Fibroblast of gingiva (primary cell): ENCODE measurements around the gene CAPN12.

Experiments
- DNase-seq: peaks from one replicate; pipeline ENCODE4 v3.0.0-alpha.2; 2011; ENCODE audit warnings: low read depth

CAPN12 gene

DNA sequence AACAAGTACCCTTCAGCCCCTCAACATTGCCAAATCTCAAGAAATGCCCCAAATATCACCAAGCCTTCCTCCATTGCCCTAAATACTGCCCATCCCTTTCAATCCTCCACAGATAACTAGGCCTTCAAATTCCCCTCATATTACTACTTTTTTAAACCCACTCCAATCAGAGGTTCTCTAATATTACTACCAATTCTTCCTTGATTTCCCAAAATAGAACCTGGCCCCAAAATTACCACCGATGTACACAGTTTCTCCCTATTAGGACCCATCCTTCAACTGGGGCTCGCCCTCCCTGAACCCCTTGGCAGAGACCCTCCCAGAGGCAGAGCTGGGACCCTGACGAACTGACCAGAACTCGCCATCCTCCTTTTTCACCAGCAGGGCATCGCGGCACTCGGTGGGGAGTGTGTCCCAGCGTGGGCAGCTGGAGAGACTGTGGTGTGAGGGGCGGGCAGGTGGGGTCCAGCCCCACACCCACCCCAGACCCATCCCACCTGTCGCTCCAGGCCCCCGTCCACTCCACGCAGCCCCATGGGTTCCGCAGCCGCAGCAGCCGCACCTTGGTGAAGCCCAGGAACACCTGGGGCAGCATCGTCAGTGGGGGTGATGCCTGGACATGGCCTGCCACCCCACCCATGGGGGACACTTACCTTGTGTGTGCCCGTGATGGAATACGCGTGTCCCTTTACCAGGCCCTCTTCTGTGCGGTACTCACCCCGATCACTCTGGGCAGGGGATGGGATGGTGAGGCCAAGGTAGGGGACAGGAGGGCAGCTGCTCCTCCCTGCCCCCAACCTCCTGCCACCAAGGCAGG lies 6.1 kb downstream of the CAPN12 start:
- DNase-seq = no peak

DNA sequence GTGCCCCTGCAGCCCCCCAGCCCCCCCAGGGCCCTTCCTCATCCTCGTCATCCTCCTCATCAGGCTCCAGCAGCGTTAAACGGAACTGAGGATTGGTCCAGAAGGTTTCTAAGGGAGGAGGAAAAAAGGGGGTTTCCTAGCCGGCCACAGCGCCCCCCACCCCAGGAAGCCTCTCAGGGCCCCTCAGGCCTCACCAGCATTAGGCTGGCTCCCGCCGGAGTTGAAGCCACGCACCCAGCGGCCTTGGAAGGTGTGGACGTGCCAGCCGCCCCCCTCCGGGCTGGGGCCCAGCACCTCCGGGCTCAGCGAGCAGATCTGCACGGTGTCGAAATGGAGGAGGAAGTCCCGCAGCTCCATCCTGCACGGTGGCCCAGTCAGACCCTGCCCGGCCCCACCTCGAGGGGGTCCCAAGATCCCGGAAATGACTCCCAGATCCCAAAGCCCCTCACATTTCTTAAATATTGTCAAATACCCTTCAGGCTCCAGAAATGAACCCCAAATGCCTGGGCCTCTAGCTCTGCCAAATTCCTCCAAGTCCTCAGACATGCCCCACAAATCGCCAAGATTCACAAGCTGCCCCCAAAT lies 6.9 kb downstream of the CAPN12 start:
- no peak for DNase-seq

DNA sequence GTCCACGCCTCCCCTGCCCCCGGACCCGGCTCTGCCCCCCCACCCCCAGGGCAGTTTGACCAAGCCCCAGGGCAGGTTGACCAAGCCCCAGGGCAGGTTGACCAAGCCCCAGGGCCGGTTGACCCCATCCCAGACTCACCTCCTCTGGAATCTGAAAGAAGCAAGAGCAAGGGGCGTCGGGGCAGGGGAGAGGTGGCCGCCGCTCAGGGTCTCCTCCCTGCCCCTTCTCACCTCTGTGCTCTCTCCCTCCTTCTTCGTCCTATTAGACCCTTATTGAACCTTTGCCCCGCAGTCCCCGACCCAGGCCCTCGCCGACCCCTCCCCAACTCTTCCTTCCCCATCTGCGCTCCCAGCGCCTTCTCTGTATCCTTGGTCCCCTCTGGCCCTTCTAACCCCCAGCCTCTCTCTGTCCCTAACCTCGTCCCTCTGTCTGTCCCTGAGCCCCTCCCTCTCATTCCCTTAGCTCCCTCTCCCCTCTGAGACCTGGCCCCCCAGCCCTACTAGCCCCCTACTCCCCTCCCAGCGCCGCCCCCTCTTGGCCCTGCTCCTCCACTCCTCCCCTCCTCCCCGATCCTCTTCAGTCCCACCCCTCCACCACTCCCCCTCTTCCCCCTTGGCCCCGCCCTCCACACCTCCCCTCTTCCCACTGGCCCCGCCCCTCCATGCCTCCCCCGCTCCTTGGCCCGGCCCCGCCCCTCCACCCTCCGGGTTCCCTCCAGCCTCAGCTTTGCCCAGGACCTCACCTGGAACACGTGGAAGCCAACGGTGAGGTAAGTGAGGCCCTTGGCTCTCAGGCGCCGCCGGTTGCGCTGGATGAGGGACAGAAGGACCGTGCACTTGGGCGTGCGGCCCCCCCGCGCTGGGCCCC lies 7.6 kb downstream of the CAPN12 start:
- DNase-seq = no peak

DNA sequence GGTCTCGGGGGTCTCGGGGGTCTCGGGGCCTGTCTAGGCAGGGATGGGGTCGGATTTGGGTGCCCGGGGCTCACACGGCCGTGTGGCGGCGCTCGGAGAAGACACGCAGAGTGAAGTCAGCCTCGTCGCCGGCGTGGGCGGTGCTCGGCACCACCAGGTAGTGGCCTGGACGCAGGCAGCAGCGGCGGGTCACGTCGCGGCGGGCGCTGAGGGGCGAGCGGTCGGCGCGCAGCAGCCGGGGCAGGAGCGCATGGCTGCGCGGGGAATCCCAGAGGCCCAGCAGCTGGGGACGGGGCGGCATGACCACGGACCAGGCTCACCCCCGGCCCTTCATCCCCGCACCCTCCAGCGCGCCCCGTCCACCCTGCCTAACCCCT lies 8.2 kb downstream of the CAPN12 start:
- no peak for DNase-seq

DNA sequence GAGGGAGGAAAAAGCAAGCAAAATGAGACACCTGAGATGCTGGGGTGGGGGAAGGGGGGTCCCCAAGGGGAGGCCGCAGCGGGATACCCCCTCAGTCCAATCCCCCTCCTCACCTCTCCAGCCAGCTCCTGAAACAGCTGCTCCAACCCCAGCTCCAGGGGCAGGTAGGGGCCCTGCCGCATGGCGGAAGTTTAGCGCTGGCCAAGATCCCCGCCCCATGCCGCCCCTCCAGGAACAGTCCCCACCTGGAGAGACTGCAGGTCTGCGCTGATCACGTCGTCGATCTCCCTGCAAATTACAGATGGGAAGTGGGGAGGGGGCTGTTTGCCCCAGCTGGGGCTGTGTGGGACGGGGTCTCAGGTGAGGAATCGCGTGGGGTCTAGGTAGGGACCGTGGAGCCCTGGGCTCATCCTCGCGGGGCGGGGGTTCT lies 9.0 kb downstream of the CAPN12 start:
- DNase-seq = no peak

DNA sequence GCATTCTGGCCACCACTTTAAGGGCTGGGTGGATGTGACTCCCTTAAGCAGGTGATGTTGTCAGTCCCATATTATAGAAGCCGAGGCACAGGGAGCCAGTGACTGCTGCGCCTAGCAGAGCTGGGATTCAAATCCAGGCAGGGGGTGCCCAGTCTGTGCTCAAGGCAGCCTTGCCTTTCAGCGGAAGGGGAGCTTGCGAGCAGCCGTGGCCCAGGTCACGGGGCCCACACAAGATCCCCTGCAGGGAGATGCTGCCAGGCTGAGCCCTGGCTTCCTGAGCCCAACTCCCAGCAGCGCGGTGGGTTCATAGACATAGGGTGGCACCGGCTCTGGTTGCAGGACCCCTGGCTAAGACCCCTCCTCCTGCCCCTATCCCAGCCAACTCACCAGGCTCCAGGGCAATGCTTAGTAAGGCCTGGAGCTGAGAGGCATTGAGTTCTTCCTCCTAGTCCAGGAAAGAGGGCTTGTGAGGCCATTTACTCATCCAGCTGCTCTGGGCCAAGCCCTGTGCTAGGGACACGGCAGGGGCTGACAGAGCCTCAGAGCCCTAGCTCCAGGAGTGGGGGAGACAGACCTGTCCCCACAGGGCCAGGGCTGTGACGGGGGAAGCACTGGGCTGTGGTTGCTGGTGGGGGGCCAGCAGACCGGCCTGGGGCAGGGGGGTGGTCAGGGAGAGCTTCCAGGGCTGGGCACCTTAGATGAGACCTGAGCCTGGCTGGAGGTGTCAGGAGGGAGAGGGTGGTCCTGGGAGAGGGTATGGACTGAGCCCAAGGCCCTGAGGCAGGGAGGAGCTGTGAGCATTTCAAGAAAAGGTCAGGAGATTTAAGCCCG lies 9.6 kb downstream of the CAPN12 start:
- no peak for DNase-seq

DNA sequence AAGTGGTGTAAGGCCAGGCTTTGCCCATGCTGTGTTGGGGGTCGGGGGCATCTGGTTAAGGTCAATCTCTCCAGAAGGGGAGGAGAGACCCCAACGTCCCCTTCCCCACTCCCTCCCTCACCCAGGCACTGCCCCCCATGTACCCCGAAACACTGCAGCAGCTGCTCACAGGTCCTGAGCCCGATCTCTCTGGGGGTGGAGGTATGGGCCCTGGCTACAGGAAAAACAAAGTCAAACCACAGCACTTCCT lies 10.2 kb downstream of the CAPN12 start:
- DNase-seq = no peak

DNA sequence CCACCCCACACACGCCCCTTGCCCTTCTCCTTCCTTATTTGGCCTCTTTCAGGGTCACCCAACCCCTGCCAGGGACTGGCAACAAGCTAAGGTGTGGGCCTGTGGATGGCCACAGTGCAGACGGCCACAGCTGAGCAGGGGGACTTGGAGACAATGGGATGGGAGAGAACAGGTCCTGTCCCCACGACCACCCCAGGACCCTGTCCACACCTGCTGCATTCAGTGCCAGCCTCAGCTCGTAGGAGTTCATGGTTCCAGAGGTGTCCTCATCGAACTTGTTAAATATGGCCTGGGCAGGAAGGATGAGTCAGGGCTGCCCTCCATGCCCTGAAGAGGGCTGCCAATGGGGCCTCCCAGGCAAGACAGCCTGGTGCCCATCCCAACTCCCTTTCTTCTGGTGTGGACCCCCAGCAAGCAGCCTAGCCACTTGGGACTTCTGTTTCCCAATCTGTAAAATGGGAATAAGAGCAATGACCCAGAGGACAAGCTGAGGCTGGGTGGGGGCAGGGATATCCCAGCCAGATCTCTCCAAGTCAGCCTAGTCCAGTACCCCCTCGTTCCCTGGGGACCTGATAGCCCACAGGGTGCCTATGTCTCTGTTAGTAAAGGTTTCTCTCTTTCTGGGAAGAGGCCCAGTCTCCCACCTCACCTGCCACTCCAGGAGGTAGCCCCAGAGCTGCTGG lies 10.6 kb downstream of the CAPN12 start:
- no peak for DNase-seq

DNA sequence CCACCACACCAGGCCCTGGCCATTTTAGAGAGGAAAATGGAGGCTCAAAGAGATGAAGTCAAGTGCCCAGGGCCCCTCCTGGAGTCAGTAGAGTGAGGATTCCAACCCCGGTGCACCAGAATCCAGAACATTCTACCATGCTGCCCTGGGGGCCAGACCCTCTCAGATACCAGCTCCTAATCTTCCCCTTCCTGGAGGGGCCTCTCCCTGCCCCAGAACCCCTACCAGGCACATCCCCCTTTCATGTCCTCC lies 11.1 kb downstream of the CAPN12 start:
- DNase-seq = no peak

DNA sequence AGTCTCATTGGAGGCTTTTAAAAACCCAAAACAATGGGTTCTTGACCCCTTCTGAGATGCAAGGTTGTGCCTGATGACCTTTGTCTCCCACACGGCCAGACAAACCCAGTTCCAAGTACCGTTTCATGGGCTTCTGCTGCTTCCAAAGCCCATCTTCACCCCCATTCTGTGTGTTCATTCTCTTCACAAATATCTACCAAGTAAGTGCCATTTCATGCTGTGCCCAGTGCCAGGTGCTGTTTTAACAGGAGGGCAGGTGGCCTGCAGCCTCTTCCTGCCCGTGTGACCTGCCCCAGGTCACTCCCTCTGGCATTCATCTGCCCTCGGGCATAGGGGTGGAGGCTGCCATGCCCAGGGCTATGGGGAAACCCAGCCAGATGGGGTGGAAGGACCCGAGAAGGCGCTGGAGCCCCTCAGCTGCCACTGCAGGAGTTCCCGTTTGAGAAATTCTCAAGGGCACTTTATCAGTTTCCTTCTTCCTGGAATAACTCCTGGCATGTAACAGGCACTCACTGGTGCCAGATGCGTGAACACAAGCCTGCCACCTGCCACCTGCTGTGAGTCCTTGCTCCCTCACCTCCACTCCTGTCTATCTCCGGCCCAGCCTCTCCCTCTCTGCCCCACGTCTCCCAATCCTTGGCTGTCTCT lies 12.5 kb downstream of the CAPN12 start:
- no peak for DNase-seq

DNA sequence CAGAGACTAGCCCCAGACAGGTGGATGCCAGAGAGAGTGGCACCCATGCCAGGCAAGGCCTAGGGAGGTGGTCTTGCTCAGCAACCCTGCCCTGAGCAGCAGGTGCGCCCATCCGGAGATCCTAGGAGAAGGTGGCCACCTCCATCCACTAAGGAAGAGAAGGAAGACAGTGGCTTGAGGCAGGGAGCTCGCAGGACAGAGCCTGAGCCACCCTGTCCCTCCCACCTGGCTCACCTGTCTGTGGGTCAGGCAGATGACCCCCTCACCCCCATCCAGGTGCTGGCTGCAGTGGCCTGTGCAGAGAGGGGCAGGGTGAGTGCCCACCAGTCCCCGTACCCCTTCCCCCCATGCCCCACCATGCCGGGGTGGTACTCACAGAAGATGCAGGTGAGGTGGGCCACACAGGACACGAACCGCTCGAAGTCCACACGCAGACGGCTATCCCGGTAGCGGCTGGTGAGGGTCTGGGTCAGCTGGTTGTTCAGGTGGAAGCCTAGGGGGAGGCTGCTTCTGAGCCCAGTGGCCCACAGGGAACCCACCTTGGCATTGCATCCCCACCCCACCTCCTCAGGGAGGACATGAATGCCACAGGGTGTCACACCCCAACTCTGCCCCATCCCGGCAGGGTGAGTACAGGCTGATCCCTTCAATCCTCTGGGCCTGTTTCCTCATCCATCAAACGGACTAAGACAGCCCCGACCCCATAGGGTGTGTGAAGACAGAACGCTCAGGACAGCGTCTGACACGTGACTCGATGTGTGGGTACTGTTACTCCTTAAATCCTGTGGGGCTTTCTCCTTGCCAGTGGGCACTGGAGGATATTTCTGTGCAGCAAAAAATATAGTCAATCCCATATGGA lies 13.3 kb downstream of the CAPN12 start:
- no peak for DNase-seq

DNA sequence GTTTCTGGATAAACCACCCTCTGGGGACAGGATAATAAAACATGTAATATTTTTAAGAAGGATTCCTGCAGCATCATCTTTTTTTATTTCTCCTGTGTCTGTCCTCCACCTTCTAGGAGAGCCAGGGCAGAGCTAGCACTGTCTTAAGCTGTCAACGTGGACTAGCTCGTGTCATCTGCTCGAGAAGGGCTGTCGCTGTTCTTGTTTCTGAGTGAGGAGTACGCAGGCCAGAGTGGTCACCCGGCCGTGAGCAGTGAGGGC lies 13.9 kb downstream of the CAPN12 start:
- DNase-seq = no peak

DNA sequence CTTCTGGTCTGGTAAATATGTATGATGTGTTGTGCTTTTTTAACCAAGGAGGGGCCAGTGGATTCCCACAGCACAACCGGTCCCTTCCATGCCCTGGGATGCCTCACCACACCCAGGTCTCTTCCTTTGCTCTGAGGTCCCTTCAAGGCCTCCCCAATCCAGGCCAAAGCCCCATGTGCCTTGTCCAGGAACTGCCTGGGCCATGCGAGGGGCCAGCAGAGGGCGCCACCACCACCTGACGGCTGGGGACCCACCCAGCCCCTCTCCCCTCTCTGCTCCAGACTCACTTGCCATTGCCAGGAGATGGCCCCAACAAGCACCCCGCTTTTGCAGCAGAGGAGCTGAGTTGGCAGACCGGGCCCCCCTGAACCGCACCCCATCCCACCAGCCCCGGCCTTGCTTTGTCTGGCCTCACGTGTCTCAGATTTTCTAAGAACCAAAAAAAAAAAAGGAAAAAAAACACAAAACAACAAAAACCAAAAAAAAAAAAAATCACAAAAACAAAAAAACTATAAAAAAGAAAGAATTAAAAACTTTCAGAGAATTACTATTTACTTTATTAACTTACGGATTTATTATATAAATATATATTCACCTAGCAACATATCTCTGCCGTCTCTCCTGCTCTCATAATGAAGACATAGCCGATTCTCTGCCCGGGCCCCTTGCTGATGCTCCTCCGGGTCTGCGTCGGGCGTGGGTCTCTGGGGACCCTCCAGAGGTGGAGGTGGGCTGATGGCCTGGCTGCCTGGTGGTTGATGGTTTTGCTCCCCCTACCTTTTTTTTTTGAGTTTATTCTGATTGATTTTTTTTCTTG lies 14.4 kb downstream of the CAPN12 start:
- DNase-seq = peak; percentile 41

DNA sequence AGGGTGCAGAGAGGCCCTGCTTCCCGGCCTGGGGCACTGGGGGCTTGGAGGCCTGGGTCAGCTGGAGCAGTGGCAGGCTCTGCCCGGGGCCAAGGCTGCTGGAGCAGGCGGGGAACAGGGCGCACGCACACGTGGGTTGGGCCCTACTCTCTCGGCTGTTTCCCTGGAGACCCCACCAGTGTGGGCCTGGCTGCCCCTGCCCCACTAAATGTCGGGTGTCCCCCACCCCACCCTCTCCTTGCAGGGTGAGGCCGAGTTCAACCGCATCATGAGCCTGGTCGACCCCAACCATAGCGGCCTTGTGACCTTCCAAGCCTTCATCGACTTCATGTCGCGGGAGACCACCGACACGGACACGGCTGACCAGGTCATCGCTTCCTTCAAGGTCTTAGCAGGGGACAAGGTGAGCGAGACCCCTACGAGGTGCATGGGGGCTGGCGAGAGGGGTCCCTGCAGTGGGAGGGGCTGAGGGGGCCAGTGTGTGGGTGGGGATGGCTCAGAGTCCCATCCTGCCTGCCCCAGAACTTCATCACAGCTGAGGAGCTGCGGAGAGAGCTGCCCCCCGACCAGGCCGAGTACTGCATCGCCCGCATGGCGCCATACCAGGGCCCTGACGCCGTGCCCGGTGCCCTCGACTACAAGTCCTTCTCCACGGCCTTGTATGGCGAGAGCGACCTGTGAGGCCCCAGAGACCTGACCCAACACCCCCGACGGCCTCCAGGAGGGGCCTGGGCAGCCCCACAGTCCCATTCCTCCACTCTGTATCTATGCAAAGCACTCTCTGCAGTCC lies 15.3 kb downstream of the CAPN12 start:
- DNase-seq = no peak

DNA sequence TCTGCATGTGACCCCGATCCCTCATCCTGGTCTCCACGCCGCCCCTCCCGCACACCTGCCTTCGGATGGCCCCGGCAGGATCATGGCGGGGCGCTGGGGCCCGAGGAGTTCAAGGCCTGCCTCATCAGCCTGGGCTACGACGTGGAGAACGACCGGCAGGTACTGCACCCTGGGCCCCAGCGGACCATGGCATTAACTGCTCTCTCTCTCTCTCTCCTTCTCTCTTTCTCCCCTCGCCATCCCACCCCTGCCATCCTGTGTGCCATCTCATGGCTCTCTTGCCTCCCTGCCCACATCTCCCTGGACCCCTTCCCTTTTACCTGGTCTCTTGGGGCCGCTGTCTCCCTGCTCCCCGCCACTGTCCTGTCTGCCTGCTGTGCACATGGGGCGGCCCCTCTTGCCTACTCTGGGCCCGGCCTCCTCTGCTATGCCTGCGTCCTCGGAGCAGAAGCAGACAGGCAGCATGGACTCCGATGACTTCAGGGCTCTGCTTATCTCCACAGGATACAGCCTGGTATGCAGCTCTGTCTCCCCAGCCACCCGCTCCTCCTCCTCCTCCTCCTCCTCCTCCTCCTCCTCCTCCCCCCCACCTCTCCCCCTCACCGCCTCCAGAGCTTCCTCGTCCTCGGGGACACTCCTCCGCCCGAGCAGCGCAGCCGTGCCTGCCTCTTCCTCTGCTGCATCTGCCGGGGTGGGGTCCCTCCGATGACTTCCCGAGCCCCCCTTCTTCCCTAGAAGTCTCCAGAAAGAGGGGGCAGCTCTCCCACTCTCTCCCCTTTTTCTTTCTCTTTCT lies 16.2 kb downstream of the CAPN12 start:
- DNase-seq = no peak

DNA sequence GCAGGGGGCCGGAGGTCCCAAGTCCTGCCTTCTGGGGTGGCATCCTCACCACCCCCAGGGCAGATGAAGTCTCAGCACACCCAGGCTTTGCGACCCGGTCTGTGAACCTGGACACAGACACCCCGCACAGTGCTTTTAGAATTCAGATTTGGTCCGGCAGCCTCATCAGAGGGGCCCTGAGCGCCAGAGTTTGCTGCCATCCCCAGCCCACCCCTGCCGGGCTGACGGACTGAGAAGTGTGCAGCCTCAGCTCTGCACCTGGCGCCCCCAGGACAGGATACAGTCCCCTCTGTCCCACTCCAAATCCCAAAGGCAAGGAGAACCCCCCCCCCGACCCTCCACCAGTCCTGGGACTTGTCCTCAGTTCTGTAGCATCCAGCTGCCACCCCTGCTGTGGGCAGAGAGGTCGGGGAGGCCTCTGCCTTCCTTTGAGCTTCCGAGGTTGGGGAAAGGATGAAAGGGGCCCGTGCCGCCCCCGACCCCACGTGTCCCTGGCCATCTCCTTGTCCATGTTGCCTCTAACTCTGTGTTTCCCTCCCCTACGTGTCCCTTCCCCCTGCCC lies 16.9 kb downstream of the CAPN12 start:
- no peak for DNase-seq

DNA sequence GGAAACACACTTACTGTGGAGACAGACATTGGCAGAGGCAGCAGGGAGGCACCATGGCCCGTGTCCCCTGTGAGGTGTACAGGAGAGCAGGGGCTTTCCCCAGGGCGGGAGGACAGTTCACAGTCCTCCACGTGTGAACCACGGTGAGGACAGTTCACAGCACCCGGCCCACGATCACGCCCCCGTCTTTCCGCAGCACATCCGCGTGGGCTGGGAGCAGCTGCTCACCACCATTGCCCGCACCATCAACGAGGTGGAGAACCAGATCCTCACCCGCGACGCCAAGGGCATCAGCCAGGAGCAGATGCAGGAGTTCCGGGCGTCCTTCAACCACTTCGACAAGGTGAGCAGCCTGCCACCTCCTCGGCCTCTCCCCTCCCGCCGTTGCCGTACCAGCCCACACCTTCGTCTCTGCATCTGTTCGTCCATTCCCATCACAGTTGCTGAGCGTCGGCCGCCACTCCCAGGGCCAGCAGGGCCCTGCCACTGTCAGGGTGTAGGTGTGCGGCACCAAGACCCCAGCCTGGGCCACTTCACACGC lies 17.4 kb downstream of the CAPN12 start:
- DNase-seq = no peak

DNA sequence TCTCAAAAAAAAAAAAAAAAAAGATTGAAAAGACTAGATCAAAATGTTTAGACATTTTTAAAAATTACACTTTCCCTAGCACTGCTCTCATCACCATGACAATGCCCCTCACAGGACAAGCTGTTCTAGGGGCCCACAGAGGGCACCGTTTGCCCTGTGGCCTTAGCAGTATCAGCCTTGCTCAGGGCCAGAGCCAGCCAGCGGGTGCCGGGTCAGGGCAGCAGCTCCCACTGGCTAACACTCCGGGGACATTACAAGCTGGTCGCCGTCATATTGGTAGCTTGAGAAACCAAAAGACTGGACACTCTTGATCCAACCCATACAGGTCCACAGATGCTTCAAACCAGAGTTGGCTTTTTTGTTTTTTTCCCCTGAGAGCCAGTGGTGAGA lies 18.0 kb downstream of the CAPN12 start:
- DNase-seq = no peak
